KOPT-K1 (cell line): ENCODE data around the gene TUBGCP2.

Experiments used
- H3K27ac ChIP-seq: fragments of 200-600 bp; sonication (generic); 2 replicates; pipeline ENCODE4 v1.5.1; 2016; ENCODE audit warnings: antibody characterized with exemption, mild to moderate bottlenecking, low read depth, low read length; ENCODE audit not compliant: poor library complexity, severe bottlenecking
- H3K36me3 ChIP-seq: fragments of 200-600 bp; sonication (generic); 2 replicates; pipeline ENCODE4 v1.5.1; 2017; ENCODE audit warnings: antibody characterized with exemption, mild to moderate bottlenecking, low read length, moderate library complexity; ENCODE audit not compliant: insufficient read depth
- H3K9me3 ChIP-seq: fragments of 200-600 bp; sonication (generic); 2 replicates; pipeline ENCODE4 v1.5.1; 2017; ENCODE audit warnings: antibody characterized with exemption, low read length, mild to moderate bottlenecking; ENCODE audit not compliant: insufficient read depth, poor library complexity, severe bottlenecking

Gene TUBGCP2

GRCh38 chr10:133349160-133349568, 40.5 kb upstream of the TUBGCP2 start:
- Histone ChIP-seq H3K36me3 (no peaks in the 10 kb centered on the region), H3K27ac (no peak overlapping the region), H3K9me3 (no peaks in the 10 kb centered on the region)

GRCh38 chr10:133347710-133348517, 39.2 kb upstream of the TUBGCP2 start:
- Histone ChIP-seq H3K36me3 (no peaks in the 10 kb centered on the region), H3K27ac (no peak overlapping the region), H3K9me3 (no peaks in the 10 kb centered on the region)

GRCh38 chr10:133346413-133346812, 37.7 kb upstream of the TUBGCP2 start:
- Histone ChIP-seq H3K27ac (no peak overlapping the region), H3K9me3 (no peaks in the 10 kb centered on the region), H3K36me3 (no peaks in the 10 kb centered on the region)

GRCh38 chr10:133344236-133344635, 35.6 kb upstream of the TUBGCP2 start:
- Histone ChIP-seq H3K27ac (no peak overlapping the region), H3K9me3 (no peaks in the 10 kb centered on the region), H3K36me3 (no peaks in the 10 kb centered on the region)

GRCh38 chr10:133343558-133343957, 34.9 kb upstream of the TUBGCP2 start:
- Histone ChIP-seq H3K27ac (no peak overlapping the region), H3K9me3 (no peaks in the 10 kb centered on the region), H3K36me3 (no peaks in the 10 kb centered on the region)

GRCh38 chr10:133342942-133343341, 34.3 kb upstream of the TUBGCP2 start:
- H3K36me3 ChIP-seq, result no peaks in the 10 kb centered on the region
- no peak overlapping the region for H3K27ac ChIP-seq

GRCh38 chr10:133341983-133342382, 33.3 kb upstream of the TUBGCP2 start:
- Histone ChIP-seq H3K36me3 (no peaks in the 10 kb centered on the region), H3K9me3 (no peaks in the 10 kb centered on the region), H3K27ac (no peak overlapping the region)

More at GRCh38 chr10:133342942-133343341, 34.3 kb upstream of the TUBGCP2 start:
- H3K9me3 ChIP-seq, result no peaks in the 10 kb centered on the region

GRCh38 chr10:133339708-133340380, 31.2 kb upstream of the TUBGCP2 start:
- H3K9me3 ChIP-seq, result no peaks in the 10 kb centered on the region
- no peaks in the 10 kb centered on the region for H3K36me3 ChIP-seq
- no peak overlapping the region for H3K27ac ChIP-seq

GRCh38 chr10:133338080-133339071, 29.7 kb upstream of the TUBGCP2 start:
- Histone ChIP-seq H3K27ac (no peak overlapping the region), H3K36me3 (no peaks in the 10 kb centered on the region), H3K9me3 (no peaks in the 10 kb centered on the region)

- H3K36me3 ChIP-seq, result no peaks in the 10 kb centered on the region
- no peaks in the 10 kb centered on the region for H3K9me3 ChIP-seq
- no peak overlapping the region for H3K27ac ChIP-seq
These were observed 28.7 kb upstream of the TUBGCP2 start for GRCh38 chr10:133337370-133337725.

GRCh38 chr10:133336577-133337369, 28.1 kb upstream of the TUBGCP2 start, which contains the start of gene CALY:
CALY (minus strand) TSS chr10:133336896; CDS start chr10:133328989, 7,907 bp downstream.
- Histone ChIP-seq H3K9me3 (no peaks in the 10 kb centered on the region), H3K36me3 (no peaks in the 10 kb centered on the region), H3K27ac (no peak within 1 kb of the TSS)

- H3K36me3 ChIP-seq, result no peaks in the 10 kb centered on the region
- H3K9me3 ChIP-seq, result no peaks in the 10 kb centered on the region
- no peak overlapping the region for H3K27ac ChIP-seq
These were observed 27.5 kb upstream of the TUBGCP2 start for GRCh38 chr10:133336118-133336576.

- Histone ChIP-seq H3K9me3 (no peaks in the 10 kb centered on the region), H3K27ac (no peak overlapping the region), H3K36me3 (no peaks in the 10 kb centered on the region)
These were observed 26.8 kb upstream of the TUBGCP2 start for GRCh38 chr10:133335246-133336117.
